HG03097 (cell line): ENCODE measurements around the gene ZNF740.

Experiments
- ATAC-seq: cut with Tn5 transposase; IDR thresholded peaks from one replicate; pipeline ENCODE4 v1.9.1; 2021; ENCODE audit not compliant: unreplicated experiment, low FRiP score

Gene ZNF740

GRCh38 chr12:53224061-53224896 lies 43.8 kb downstream of the ZNF740 start:
- no peak for ATAC-seq

GRCh38 chr12:53224897-53225634 lies 44.5 kb downstream of the ZNF740 start:
- ATAC-seq: no peak

DNA sequence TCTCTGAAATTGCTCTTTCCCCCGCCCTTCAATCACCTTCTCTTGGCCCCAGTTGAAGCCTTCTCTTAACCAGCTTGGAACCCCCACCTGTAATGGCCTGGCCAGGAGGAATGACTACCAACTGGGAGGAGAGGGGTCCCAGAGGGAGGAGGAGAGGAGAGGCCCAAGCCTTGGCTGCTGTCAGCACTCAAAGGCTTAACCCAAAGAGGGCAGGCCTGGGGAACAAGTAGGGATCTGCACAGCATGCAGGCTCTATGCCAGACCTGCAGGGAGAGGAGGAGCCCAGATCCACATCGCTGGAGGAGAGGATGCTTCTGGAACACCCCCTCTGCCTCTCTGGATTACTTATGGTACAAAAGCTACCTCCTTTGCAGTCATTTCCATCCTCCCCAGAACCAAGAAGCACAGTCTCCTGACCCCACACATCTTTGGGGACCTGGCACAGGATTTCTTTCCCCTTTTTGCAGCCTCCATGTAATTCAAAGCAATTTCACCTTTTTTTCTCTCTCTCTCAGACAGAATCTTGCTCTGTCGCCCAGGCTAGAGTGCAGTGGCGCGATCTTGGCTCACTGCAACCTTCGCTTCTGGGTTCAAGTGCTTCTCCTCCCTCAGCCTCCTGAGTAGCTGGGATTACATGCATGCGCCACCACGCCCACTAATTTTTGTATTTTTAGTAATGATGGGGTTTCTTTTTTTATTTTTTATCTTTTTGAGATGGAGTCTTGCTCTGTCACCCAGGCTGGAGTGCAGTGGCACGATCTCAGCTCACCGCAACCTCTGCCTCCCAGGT lies 45.3 kb downstream of the ZNF740 start:
- ATAC-seq: no peak

GRCh38 chr12:53226815-53227214 lies 46.3 kb downstream of the ZNF740 start:
- ATAC-seq: no peak

- no peak for ATAC-seq
These were observed 46.8 kb downstream of the ZNF740 start for GRCh38 chr12:53227341-53227740.

GRCh38 chr12:53227836-53228235 lies 47.3 kb downstream of the ZNF740 start:
- no peak for ATAC-seq

DNA sequence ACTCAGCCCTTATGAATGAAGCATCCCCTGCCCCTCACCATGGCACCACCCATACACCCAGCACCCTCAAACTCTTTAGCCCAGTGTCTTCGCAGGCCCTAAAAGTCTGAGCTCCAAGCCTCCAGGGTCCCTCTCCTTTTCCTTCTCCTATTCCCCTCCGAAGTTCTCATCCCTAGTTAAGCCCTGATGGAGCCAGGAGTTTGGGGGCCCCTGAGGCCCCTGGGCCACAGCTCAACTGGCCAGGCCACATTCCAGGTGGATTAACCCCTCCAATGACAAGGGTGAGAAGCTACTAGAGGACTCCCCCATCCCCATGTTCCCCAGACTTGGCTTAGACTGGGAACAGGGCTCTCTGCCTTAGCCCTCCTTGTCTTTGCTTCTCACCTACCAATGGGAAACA lies 48.9 kb downstream of the ZNF740 start:
- ATAC-seq: no peak

DNA sequence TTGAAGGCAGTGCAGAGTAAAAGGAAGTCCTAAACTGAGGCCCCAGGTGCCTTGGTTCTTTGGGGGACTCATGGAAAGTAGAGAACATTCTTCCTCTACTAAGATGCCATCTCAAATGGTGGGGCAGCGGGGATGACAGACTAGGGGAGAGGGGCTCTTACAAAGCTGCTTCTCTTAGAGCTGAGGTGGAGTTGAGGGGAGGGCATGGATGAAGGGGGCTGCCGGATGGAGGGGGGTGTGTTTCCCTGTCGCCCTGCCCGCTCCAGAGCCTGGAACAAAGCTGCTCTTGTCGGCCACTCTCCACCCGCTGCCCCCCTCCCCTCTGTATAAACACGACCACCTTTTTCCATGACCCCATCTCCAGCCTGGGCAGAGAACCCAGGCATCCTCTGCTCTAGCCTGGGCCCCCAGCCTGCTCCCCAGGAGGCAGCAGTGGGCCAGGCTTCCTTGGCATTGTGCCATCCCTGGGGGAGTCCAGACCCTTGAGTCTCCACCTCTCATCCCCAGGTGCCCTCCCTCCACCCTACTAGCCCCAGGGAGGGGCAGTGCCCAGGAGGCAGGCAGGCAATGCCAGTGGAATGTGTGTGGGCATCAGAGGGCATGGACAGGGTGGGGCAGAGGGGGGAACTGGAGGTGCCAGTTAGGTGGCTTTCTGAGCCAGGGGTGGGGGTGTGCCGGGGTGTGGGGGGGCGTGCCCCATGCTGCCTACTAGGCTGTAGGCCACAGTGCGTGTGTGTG lies 49.8 kb downstream of the ZNF740 start:
- no peak for ATAC-seq

GRCh38 chr12:53231671-53231920 lies 51.1 kb downstream of the ZNF740 start:
- no peak for ATAC-seq

DNA sequence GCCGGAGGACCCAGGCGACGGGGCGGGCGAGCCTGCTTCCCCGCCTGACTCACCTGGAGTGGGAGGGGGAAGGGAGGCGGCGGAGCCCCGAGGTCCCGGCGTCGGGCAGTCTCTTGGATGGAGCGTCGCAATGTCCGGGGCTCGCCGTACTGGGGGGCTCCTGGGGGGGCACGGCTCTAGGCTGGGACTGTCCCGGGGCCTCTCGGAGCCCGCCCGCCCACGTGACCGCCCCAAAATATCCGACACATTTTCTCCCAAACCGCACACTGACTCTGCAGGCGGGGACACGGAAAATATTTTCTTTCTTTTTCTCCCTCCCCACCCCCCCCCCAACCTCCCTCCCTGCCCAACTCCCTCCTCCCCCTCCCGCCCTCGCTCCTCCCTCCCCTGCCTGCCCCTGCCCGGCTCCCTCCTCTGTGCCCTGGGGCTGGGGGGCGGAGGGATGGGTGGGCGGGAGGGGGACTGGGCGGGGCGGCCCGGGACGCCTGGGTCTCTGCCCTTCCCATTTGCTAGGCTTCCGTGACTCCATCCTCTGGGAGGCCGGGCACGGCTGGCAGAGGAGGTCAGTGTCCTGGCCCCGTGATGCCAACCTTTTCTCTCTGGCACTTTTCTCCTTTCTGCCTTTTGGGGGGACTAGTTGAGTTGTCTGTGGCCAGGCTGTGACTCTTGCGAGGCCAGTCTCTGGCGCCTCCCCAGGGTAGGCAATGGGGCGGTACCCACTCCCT lies 51.6 kb downstream of the ZNF740 start, which contains the start of gene RARG:
RARG (minus strand) TSS at position 289 of the 725 bp plus-strand sequence. CDS start 4,664 bp downstream, outside the sequence.
- ATAC-seq: no peak

- no peak for ATAC-seq
These were observed 52.3 kb downstream of the ZNF740 start for GRCh38 chr12:53232646-53233461.

DNA sequence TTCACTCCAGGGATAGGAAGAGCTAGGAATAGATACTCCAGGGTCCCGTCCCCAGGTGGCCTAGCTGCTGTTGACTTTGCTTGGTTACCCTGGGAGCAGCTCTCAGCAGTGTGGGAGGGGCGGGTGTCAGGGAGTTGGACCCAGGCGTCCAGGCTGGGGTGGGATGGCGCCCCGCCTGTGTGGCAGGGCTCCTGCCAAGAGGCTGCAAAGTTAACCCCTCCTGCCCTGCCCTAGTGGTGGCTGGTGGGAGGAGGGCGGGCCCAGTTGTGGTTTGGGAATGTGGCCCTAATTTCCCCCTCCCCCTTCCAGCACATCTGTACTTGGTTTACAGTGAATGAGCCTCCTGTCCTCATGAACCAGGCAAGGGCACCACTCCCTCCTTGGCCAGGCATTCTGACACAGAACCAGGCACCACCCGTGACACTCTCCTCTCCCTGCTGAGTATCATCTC lies 53.2 kb downstream of the ZNF740 start:
- ATAC-seq: no peak

DNA sequence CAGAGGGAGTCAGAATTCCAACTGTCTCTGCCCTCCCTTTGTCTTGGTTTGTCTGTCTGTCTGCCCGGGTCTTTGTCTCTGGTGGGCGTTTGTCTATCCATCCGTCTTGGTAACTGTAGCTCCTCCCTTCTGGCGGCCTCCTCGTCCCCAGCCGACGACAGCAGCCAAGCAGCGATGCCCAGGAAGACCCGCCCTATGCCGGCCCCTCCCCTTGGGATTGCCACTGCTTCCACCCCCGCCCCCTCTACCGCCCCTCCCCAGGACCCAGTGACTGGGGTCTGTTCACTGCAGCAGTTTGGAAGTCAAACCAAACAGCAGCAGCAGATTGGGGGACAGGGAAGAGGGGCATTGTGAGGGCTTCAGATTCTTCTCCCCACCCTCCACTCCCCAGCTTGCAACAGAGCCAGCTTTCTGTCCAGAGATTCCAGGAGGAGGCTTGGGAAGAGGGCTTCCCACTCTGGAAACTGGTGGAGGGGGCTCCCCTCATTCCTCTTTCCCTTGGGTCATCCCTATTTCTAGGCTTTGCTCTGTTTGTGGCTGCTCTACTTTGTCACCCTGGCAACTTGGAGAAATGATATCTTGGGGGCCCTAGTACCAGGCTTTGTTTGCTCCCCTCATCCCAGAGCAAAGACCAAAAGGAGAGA lies 53.9 kb downstream of the ZNF740 start:
- ATAC-seq: no peak

DNA sequence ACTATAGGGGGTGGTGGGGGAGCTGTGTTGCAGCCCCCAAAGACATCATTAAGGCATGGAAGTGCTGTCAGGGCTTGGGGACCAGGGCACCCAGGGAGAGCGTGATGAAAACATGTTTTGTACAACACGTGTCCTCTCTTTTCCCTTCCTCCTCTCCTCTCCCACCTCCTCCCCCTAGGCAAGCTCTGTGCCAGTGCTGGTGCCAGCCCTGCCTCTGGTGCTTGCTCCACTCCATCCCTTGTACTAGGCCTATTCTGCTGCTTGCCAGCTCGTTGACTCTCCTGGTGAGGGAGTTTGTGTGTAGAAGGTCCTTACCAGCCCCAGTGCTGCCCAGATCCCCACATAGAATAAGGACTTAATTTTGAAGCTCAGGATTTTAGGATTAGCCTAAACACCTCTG lies 54.6 kb downstream of the ZNF740 start:
- ATAC-seq: no peak

GRCh38 chr12:53235742-53236442 lies 55.4 kb downstream of the ZNF740 start:
- no peak for ATAC-seq

DNA sequence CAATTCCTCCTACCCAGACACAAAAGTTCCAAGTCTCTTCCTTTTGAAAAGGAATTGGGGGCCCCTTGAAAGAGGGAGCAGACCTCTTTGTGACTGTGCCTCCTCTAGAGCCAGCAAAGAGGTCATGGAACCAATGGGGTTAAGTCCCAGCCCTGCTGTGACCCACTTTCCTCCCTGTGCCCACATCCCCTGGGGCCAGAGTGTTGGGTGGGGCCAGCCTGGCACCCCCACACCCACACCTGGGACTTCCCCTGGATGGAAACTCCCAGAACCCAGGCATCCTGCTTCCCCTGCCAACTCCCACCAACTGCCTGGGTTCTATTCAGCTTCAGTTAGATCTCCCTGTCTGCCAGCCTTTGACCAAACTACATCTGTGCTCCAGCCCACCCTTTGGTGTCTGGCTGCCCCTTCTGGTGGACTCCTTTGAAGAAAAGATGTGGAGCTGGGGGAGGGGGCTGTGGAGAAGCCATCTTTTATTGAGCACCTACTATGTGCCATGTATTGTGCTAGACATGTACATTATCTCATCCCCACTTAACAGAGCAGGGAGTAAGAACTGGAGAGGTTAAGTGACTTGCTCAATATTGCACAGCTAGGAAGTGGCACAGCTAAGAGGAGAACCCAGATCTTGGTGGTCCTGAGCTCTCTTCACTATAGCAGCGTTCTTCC lies 56.1 kb downstream of the ZNF740 start:
- no peak for ATAC-seq

GRCh38 chr12:53239643-53240258 lies 59.2 kb downstream of the ZNF740 start:
- no peak for ATAC-seq
